HPDE6-E6E7 (cell line): ENCODE measurements around the gene SYNGR4.
"Not testable (repeated sequence)": the region's sequence is repeated elsewhere in the genome, so short reads cannot be mapped to it uniquely, and the experiment has no call there.

ENCODE experiments used
- DNase-seq: peaks from one replicate; pipeline ENCODE4 v3.0.0; 2011; ENCODE audit warnings: missing footprints; ENCODE audit errors: extremely low spot score

The SYNGR4 gene

GRCh38 chr19:48371367-48371766 lies 7.2 kb downstream of the SYNGR4 start:
- DNase-seq = no peak

GRCh38 chr19:48371771-48372170 lies 7.6 kb downstream of the SYNGR4 start:
- not testable (repeated sequence) for DNase-seq

GRCh38 chr19:48372904-48373303 lies 8.7 kb downstream of the SYNGR4 start:
- DNase-seq = no peak

GRCh38 chr19:48373567-48373966 lies 9.4 kb downstream of the SYNGR4 start:
- DNase-seq = no peak

- DNase-seq = no peak
Observed at GRCh38 chr19:48378194-48378570, 14.0 kb downstream of the SYNGR4 start.

GRCh38 chr19:48379058-48379457 lies 14.9 kb downstream of the SYNGR4 start:
- DNase-seq = no peak

- no peak for DNase-seq
Observed at GRCh38 chr19:48381178-48381950, 17.2 kb downstream of the SYNGR4 start.

GRCh38 chr19:48382286-48382685 lies 18.1 kb downstream of the SYNGR4 start:
- no peak for DNase-seq

GRCh38 chr19:48385461-48386087 lies 21.4 kb downstream of the SYNGR4 start:
- no peak for DNase-seq

GRCh38 chr19:48386981-48387380 lies 22.8 kb downstream of the SYNGR4 start:
- DNase-seq = no peak

- DNase-seq = no peak
Observed at GRCh38 chr19:48390188-48391099, 26.3 kb downstream of the SYNGR4 start.

GRCh38 chr19:48391100-48392005 lies 27.2 kb downstream of the SYNGR4 start, which contains the start of gene KDELR1:
KDELR1 (minus strand) TSS chr19:48391551; CDS start chr19:48391358, 193 bp downstream.
- no peak for DNase-seq

GRCh38 chr19:48392006-48392344 lies 27.8 kb downstream of the SYNGR4 start:
- DNase-seq = not testable (repeated sequence)

- DNase-seq = no peak
Observed at GRCh38 chr19:48392860-48393558, 28.8 kb downstream of the SYNGR4 start.

GRCh38 chr19:48393559-48394330 lies 29.6 kb downstream of the SYNGR4 start, which contains the start of gene GRIN2D:
GRIN2D (plus strand) TSS chr19:48393668; CDS start chr19:48398393, 4,725 bp downstream.
- DNase-seq = no peak

- no peak for DNase-seq
Observed at GRCh38 chr19:48394331-48395169, 30.4 kb downstream of the SYNGR4 start.

- no peak for DNase-seq
Observed at GRCh38 chr19:48395170-48395455, 30.9 kb downstream of the SYNGR4 start.

- no peak for DNase-seq
Observed at GRCh38 chr19:48395499-48395898, 31.3 kb downstream of the SYNGR4 start.
